ENCODE data around the gene FRMD1.

FRMD1 gene

GRCh38 chr6:168037856-168038255, 41.2 kb downstream of the FRMD1 start:
- no peak for DNase-seq (ENCODE audit: low spot score)
- in situ Hi-C loops (cut with MboI; ENCODE audit: low sequenced_read_pairs, unreplicated experiment) = no loop called here
- TF ChIP-seq CTCF (IDR thresholded peaks at IDR 0.05; ENCODE audit: borderline replicate concordance, control extremely low read depth, extremely low read depth, insufficient read depth, missing control alignments) = no peak

- no peak for TF ChIP-seq CTCF (IDR thresholded peaks at IDR 0.05; ENCODE audit: borderline replicate concordance, control extremely low read depth, extremely low read depth, insufficient read depth, missing control alignments)
- DNase-seq (ENCODE audit: low spot score) = no peak
- in situ Hi-C loops (cut with MboI; ENCODE audit: low sequenced_read_pairs, unreplicated experiment) = no loop called here
Measured at GRCh38 chr6:168037242-168037641, 41.8 kb downstream of the FRMD1 start.

- TF ChIP-seq CTCF (IDR thresholded peaks at IDR 0.05; ENCODE audit: borderline replicate concordance, control extremely low read depth, extremely low read depth, insufficient read depth, missing control alignments) = no peak
- DNase-seq (ENCODE audit: low spot score) = no peak
- in situ Hi-C loops (cut with MboI; ENCODE audit: low sequenced_read_pairs, unreplicated experiment) = no loop called here
Measured at GRCh38 chr6:168035661-168036545, 43.1 kb downstream of the FRMD1 start.

DNA sequence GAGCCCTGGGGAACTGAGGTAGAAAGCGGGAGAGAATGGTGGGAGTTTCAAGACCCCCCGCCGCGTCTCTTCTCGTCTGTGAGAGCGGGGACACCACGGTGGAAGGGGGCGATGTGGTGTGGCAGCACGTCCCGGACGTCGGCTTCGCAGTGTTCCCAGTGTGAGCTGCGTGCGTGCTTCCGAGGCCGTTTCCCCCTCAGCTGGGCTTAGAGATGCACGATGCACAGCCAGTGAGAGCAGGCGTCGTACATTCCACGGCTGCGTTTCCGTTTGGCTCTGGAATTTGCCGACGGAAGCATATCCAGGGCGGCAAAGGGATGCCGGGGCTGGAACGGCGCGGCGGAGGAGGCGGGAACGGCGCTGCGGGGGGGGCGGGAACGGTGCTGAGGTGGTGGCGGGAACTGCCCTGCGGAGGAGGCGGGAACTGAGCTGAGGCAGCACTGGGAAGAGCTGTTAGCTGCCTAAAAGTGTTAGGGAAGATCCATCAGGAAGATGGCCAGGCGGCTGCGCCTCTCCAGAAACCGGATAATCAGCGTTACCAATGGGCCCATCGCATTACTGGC, 43.8 kb downstream of the FRMD1 start:
- in situ Hi-C loops (cut with MboI; ENCODE audit: low sequenced_read_pairs, unreplicated experiment) = no loop called here
- DNase-seq (ENCODE audit: low spot score) = peak; percentile 19
- TF ChIP-seq CTCF (IDR thresholded peaks at IDR 0.05; ENCODE audit: borderline replicate concordance, control extremely low read depth, extremely low read depth, insufficient read depth, missing control alignments) = no peak

DNA sequence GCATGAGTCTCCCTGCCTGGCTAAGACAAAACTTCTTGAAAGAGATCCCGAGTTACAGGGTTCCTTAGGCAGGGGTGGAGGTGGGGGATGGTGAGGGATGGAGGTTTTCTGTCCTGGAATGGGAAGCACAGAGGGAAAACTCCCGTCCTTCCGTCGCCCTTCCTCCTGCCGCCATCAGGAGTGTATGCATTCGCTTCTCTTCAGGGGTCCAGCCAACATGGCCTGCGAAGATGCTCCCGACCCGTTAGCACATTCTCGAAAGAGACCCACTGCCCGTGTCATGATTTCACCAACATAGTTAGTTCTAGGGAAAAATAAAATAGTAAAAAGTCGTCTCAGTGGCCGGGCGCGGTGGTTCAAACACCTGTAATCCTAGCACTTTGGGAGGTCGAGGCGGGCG, 44.5 kb downstream of the FRMD1 start:
- DNase-seq (ENCODE audit: low spot score) = no peak
- in situ Hi-C loops (cut with MboI; ENCODE audit: low sequenced_read_pairs, unreplicated experiment) = no loop called here
- TF ChIP-seq CTCF (IDR thresholded peaks at IDR 0.05; ENCODE audit: borderline replicate concordance, control extremely low read depth, extremely low read depth, insufficient read depth, missing control alignments) = no peak

GRCh38 chr6:168033791-168034190, 45.2 kb downstream of the FRMD1 start:
- no peak for TF ChIP-seq CTCF (IDR thresholded peaks at IDR 0.05; ENCODE audit: borderline replicate concordance, control extremely low read depth, extremely low read depth, insufficient read depth, missing control alignments)
- in situ Hi-C loops (cut with MboI; ENCODE audit: low sequenced_read_pairs, unreplicated experiment) = no loop called here
- no peak for DNase-seq (ENCODE audit: low spot score)
